Activated CD4-positive, alpha-beta memory T cell treated with anti-CD3 and anti-CD28 coated beads for 36 hours (primary cell): ENCODE data around the gene BHLHE23. TPM values are rescaled to one million over a fixed set of nuclear protein-coding genes. Genes with fewer than 3 reads are reported as not detected.
A peak's percentile ranks its signal among the peaks of the same experiment; 100 is the strongest.

Experiments used
- CTCF ChIA-PET: fragments of 350-600 bp; sonication (Branson Sonifier 250); formaldehyde crosslinking; loops from one replicate; lab custom pipeline; 2021; ENCODE audit warnings: antibody characterized with exemption, inconsistent platforms; lab: Charles Lee
- POLR2A ChIA-PET: fragments of 350-600 bp; sonication (Branson Sonifier 250); formaldehyde crosslinking; loops from one replicate; lab custom pipeline; 2021; ENCODE audit warnings: antibody characterized with exemption; lab: Charles Lee
- DNase-seq: peaks from one replicate; pipeline ENCODE4 v3.0.0-alpha.2; 2020
- H3K27ac Mint-ChIP-seq: one replicate; pipeline ENCODE4 v1.8.0; 2021; ENCODE audit warnings: mixed read lengths
- H3K27me3 Mint-ChIP-seq: one replicate; pipeline ENCODE4 v1.8.0; 2021; ENCODE audit warnings: mixed read lengths
- H3K36me3 Mint-ChIP-seq: one replicate; pipeline ENCODE4 v1.8.0; 2021; ENCODE audit warnings: mixed read lengths
- H3K4me1 Mint-ChIP-seq: one replicate; pipeline ENCODE4 v1.8.0; 2021; ENCODE audit warnings: low read depth, mixed read lengths
- H3K4me3 Mint-ChIP-seq: one replicate; pipeline ENCODE4 v1.8.0; 2021; ENCODE audit warnings: mild to moderate bottlenecking, mixed read lengths
- H3K9me3 Mint-ChIP-seq: one replicate; pipeline ENCODE4 v1.8.0; 2021; ENCODE audit warnings: mixed read lengths
- intact Hi-C: fragments of 100-400 bp; cut with micrococcal nuclease; formaldehyde crosslinking; loops from one replicate; pipeline ENCODE4 v1.15.1; 2023
- total RNA-seq, 2 experiments: library from RNA; stranded (reverse); gene quantifications; one replicate each; pipeline ENCODE4 v1.2.3, GENCODE V29; 2021

BHLHE23 gene
- total RNA-seq, 2 experiments from 2014 or later = not detected

DNA sequence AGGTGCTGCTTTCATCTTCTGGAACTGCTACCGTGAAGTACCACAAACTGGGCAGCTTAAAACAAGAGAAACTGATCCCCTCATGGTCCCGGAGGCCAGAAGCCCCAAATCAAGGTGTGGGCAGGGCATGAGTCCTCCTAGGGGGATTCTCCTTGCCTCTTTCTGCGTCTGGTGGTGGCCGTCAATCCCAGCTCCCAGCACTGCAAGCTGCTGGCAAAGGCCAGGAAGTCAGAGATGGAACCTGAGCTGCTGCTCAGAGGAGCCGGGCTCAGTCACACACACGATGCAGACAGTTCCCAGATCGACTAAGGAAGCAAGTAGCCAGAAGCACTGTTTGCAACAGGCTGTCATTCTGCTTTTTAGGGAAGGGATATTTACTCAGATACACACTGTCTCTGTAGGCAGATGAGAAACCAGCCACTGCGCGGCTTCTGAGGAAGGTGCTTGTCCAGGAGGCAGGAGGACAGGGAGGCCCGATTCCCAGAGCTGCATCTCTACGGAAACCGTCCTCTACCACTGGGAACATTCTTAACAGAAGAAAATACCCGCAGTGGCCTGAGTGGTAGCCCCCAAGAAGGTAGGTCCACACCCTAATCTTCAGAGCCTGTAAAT lies 15.5 kb downstream of the BHLHE23 start:
- Mint-ChIP-seq H3K9me3 (no peaks in the 10 kb centered on the region), H3K27me3 (peaks cover 20% of the 10 kb centered on the region), H3K4me3 (no peak overlapping the region), H3K36me3 (no peaks in the 10 kb centered on the region), H3K4me1 (peaks cover 5% of the 10 kb centered on the region), H3K27ac (no peak overlapping the region)
- ChIA-PET POLR2A (no interaction called here), CTCF (interaction anchor here (1.1 to 1.5 kb wide), 2 partner anchors 18 to 19 kb away, joined by 4 read pairs; no protein-coding TSS in a partner anchor)
- DNase-seq = no peak
- intact Hi-C loops = no loop called here

- Mint-ChIP-seq H3K27me3 (peaks cover 16% of the 10 kb centered on the region), H3K36me3 (no peaks in the 10 kb centered on the region), H3K4me3 (no peak overlapping the region), H3K27ac (no peak overlapping the region), H3K9me3 (no peaks in the 10 kb centered on the region), H3K4me1 (peaks cover 5% of the 10 kb centered on the region)
- DNase-seq = no peak
- ChIA-PET CTCF (interaction anchor here (1.1 kb wide), 1 partner anchor 19 kb away, joined by 4 read pairs; no protein-coding TSS in a partner anchor), POLR2A (no interaction called here)
- intact Hi-C loops = no loop called here
Measured at GRCh38 chr20:62990306-62990825, 16.4 kb downstream of the BHLHE23 start.

DNA sequence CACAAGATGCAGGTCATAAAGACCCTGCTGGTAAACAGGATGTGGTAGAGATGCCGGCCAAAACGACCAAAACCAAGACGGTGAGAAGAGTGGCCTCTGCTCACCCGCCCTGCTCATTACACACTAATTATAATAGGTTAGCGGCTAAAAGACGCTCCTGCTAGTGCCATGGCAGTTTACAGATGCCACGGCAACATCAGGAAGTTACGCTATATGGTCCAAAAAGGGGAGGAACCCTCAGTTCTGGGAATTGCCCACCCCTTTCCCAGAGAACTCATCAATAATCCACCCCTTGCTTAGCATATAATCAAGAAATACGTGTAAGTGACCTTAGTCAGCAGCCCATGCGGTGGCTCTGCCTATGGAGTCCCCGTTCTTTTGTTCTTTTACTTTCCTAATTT lies 17.6 kb downstream of the BHLHE23 start:
- peaks cover 12% of the 10 kb centered on the region for H3K27me3 Mint-ChIP-seq
- no peaks in the 10 kb centered on the region for H3K9me3 Mint-ChIP-seq
- H3K4me3 Mint-ChIP-seq = peak overlapping the region; percentile 57
- CTCF ChIA-PET = interaction anchor here (1.1 kb wide), 1 partner anchor 9 kb away, joined by 4 read pairs; no protein-coding TSS in a partner anchor
- no peak overlapping the region for H3K27ac Mint-ChIP-seq
- POLR2A ChIA-PET = no interaction called here
- H3K36me3 Mint-ChIP-seq = no peaks in the 10 kb centered on the region
- peaks cover 5% of the 10 kb centered on the region for H3K4me1 Mint-ChIP-seq
- DNase-seq = peak; percentile 52
- intact Hi-C loops = no loop called here

GRCh38 chr20:62987114-62987513 lies 19.6 kb downstream of the BHLHE23 start:
- ChIA-PET CTCF (interaction anchor here (1.5 kb wide), 1 partner anchor 14 kb away, joined by 5 read pairs; no protein-coding TSS in a partner anchor), POLR2A (no interaction called here)
- H3K4me1 Mint-ChIP-seq = peaks cover 7% of the 10 kb centered on the region
- no peak overlapping the region for H3K4me3 Mint-ChIP-seq
- no peaks in the 10 kb centered on the region for H3K9me3 Mint-ChIP-seq
- intact Hi-C loops = no loop called here
- peaks cover 8% of the 10 kb centered on the region for H3K27me3 Mint-ChIP-seq
- no peak for DNase-seq
- H3K27ac Mint-ChIP-seq = no peak overlapping the region
- no peaks in the 10 kb centered on the region for H3K36me3 Mint-ChIP-seq

GRCh38 chr20:62986257-62986800 lies 20.4 kb downstream of the BHLHE23 start:
- no peak for DNase-seq
- Mint-ChIP-seq H3K36me3 (no peaks in the 10 kb centered on the region), H3K4me1 (peaks cover 14% of the 10 kb centered on the region), H3K27ac (no peak overlapping the region), H3K27me3 (peaks cover 10% of the 10 kb centered on the region), H3K9me3 (no peaks in the 10 kb centered on the region), H3K4me3 (no peak overlapping the region)
- CTCF ChIA-PET = no interaction called here
- POLR2A ChIA-PET = no interaction called here
- intact Hi-C loops = no loop called here

GRCh38 chr20:62985444-62985778 lies 21.4 kb downstream of the BHLHE23 start:
- no peaks in the 10 kb centered on the region for H3K36me3 Mint-ChIP-seq
- ChIA-PET POLR2A (no interaction called here), CTCF (interaction anchor here (0.9 kb wide), 1 partner anchor 13 kb away, joined by 3 read pairs; no protein-coding TSS in a partner anchor)
- H3K4me1 Mint-ChIP-seq = peaks cover 21% of the 10 kb centered on the region
- no peaks in the 10 kb centered on the region for H3K9me3 Mint-ChIP-seq
- intact Hi-C loops = no loop called here
- H3K4me3 Mint-ChIP-seq = no peak overlapping the region
- H3K27me3 Mint-ChIP-seq = peaks cover 11% of the 10 kb centered on the region
- no peak overlapping the region for H3K27ac Mint-ChIP-seq
- DNase-seq = no peak

DNA sequence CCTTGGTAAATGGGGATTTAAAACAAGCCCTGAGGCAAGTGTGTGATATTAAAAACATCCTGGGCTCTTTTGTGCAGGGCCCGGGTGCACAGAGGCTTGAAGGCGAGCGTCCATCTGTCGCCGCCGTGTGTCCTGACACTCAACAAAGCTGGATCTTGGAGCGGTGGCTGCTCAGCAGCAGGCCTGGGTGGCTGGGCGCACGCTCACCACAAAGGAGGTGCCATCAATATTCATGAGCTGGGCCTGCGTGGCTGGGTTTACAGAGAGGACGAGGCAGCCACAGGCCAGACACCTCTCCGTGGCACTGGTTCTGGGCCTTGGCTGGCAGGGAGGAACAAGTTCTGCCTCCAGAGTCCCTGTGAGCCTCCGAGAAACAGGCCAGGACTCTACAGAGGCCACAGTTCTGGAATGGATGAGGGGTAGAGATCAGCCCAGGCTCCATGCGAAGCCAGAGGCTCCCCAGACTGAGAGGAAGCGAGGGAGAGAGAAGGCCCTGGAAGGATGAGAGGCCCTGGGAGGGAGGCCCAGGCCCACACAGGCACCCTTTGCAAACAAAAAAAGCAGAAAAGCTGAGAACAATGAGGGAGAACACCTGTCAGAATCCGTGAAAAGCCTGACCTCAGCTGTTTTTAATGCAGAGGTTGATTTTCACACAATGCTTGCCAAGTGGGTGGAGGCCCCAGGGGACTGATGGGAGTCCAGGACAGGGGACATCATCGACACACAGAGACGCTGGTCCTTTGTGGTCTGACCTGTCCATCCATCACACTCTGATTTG lies 21.9 kb downstream of the BHLHE23 start:
- Mint-ChIP-seq H3K27me3 (peaks cover 16% of the 10 kb centered on the region), H3K27ac (no peak overlapping the region), H3K4me3 (no peak overlapping the region), H3K36me3 (no peaks in the 10 kb centered on the region), H3K4me1 (peaks cover 24% of the 10 kb centered on the region), H3K9me3 (no peaks in the 10 kb centered on the region)
- intact Hi-C loops = no loop called here
- no peak for DNase-seq
- CTCF ChIA-PET = interaction anchor here (0.9 to 1.1 kb wide), 2 partner anchors 12 kb away, joined by 3 read pairs; no protein-coding TSS in a partner anchor
- POLR2A ChIA-PET = no interaction called here

DNA sequence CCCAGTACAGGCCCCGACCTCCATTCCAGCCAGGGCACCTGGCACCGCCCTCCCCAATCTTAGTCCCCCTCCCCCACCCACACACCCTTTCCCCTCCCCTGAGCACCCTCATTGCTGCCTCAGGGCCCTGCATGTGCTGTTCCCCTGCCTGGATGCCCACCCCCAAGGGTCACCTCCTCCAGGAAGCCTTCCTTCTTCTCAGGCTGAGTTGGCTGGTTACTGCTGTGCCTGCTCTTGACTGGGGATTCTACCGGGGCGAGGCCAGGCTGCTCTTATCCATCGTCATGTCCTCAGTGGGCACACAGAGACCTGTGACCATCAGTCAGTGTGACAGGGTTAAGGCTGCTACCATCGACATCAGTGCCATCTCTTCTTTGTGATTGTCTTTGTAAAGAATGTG lies 23.6 kb downstream of the BHLHE23 start:
- Mint-ChIP-seq H3K36me3 (no peaks in the 10 kb centered on the region), H3K27ac (no peak overlapping the region), H3K4me3 (no peak overlapping the region), H3K4me1 (peaks cover 23% of the 10 kb centered on the region), H3K27me3 (peaks cover 29% of the 10 kb centered on the region), H3K9me3 (no peaks in the 10 kb centered on the region)
- intact Hi-C loops = no loop called here
- POLR2A ChIA-PET = no interaction called here
- no peak for DNase-seq
- CTCF ChIA-PET = interaction anchor here (5.9 kb wide), 1 partner anchor 26 kb away, joined by 27 read pairs; no protein-coding TSS in a partner anchor

DNA sequence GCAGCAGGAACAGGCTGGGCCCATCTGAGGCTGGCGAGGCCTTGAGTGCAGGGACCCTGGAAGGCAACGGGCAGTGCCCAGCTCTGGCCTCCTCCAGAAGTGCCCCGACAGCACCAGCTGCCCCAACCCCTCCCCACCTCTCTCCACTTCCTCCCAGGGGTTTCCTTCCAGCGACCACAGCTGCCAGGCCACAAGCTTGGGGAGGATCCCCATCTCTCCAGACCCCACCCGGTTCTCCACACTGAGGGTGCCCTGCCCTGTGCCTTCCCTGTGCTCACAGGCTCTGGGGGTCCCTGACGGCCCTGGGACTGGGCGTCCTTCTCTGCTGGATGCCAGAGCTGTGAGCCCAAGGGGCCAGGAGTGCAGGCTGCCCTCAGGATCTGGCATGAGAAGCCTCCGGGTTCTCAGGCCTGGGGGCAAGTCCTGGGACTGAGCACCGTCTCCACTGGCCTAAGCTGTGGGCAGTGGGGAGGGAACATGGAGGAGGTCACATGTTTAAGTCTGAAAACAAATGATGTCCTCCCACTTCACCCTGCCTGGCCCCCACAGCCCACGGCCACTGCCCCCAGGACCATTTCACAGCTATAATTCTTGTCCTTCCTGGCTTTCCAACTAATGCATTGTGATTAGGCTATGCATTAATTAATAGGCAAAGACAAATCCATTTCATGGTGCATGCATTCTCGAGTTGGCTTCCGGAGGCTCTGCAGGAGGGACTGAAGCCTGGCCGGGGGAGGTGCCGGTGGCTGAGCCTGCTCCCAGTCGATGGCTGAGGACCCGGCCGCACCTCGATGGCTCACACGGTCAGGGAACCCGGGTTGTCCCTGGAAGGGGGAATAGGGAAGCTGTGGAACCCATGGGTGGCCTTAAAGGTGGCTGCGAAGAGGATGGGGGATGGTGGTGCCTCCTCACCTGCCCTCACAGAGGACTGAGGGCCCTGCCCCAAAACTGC lies 24.4 kb downstream of the BHLHE23 start:
- Mint-ChIP-seq H3K27ac (no peak overlapping the region), H3K4me3 (no peak overlapping the region), H3K9me3 (no peaks in the 10 kb centered on the region), H3K36me3 (no peaks in the 10 kb centered on the region), H3K27me3 (peaks cover 32% of the 10 kb centered on the region), H3K4me1 (peaks cover 31% of the 10 kb centered on the region)
- intact Hi-C loops = no loop called here
- ChIA-PET CTCF (interaction anchor here (0.9 to 5.9 kb wide), 2 partner anchors 10 to 26 kb away, joined by 5 to 27 read pairs; no protein-coding TSS in a partner anchor), POLR2A (no interaction called here)
- DNase-seq = no peak

- no peaks in the 10 kb centered on the region for H3K9me3 Mint-ChIP-seq
- H3K36me3 Mint-ChIP-seq = no peaks in the 10 kb centered on the region
- CTCF ChIA-PET = interaction anchor here (0.9 to 5.9 kb wide), 4 partner anchors 9 to 75 kb away, joined by 3 to 27 read pairs (median 7); no protein-coding TSS in a partner anchor
- POLR2A ChIA-PET = no interaction called here
- DNase-seq = peak; percentile 52
- no peak overlapping the region for H3K4me3 Mint-ChIP-seq
- intact Hi-C loops = no loop called here
- H3K27ac Mint-ChIP-seq = no peak overlapping the region
- peaks cover 40% of the 10 kb centered on the region for H3K4me1 Mint-ChIP-seq
- peaks cover 37% of the 10 kb centered on the region for H3K27me3 Mint-ChIP-seq
Measured at GRCh38 chr20:62980970-62981369, 25.8 kb downstream of the BHLHE23 start.

- H3K27me3 Mint-ChIP-seq = peaks cover 42% of the 10 kb centered on the region
- intact Hi-C loops = no loop called here
- H3K9me3 Mint-ChIP-seq = no peaks in the 10 kb centered on the region
- peaks cover 40% of the 10 kb centered on the region for H3K4me1 Mint-ChIP-seq
- no peak for DNase-seq
- no peak overlapping the region for H3K27ac Mint-ChIP-seq
- ChIA-PET POLR2A (interaction anchor here (0.7 kb wide), 1 partner anchor 274 kb away, joined by 3 read pairs; no protein-coding TSS in a partner anchor), CTCF (interaction anchor here (0.8 to 5.9 kb wide), 8 partner anchors 8 to 242 kb away, joined by 3 to 27 read pairs (median 3); no protein-coding TSS in a partner anchor)
- H3K4me3 Mint-ChIP-seq = no peak overlapping the region
- no peaks in the 10 kb centered on the region for H3K36me3 Mint-ChIP-seq
Measured at GRCh38 chr20:62980380-62980960, 26.3 kb downstream of the BHLHE23 start.
